NCI-H526 treated with DMSO at 0.1 percent for 48 hours (cell line): Measurements from ENCODE around the gene AR.

Source experiments
- DNase-seq: peaks from one replicate; lab custom pipeline; 2025; lab: John Stamatoyannopoulos, UW

AR gene

GRCh38 chrX:67725471-67725870, 181.7 kb downstream of the AR start:
- DNase-seq, result no peak

- no peak for DNase-seq
Measured at GRCh38 chrX:67726018-67726417, 182.2 kb downstream of the AR start.

- no peak for DNase-seq
Measured at GRCh38 chrX:67727576-67727975, 183.8 kb downstream of the AR start.

- DNase-seq, result no peak
Measured at GRCh38 chrX:67730296-67730695, 186.5 kb downstream of the AR start.

GRCh38 chrX:67731061-67731460, 187.2 kb downstream of the AR start:
- no peak for DNase-seq

GRCh38 chrX:67732864-67733263, 189.0 kb downstream of the AR start:
- DNase-seq, result no peak

- DNase-seq, result no peak
Measured at GRCh38 chrX:67734111-67734753, 190.4 kb downstream of the AR start.

GRCh38 chrX:67749536-67749935, 205.7 kb downstream of the AR start:
- DNase-seq, result no peak

GRCh38 chrX:67750694-67751093, 206.9 kb downstream of the AR start:
- no peak for DNase-seq

GRCh38 chrX:67759018-67759417, 215.2 kb downstream of the AR start:
- DNase-seq, result no peak

- no peak for DNase-seq
Measured at GRCh38 chrX:67777148-67777547, 233.3 kb downstream of the AR start.

- no peak for DNase-seq
Measured at GRCh38 chrX:67779099-67779498, 235.3 kb downstream of the AR start.
